SK-N-SH (cell line): ENCODE results near the gene STX2. TPM values are rescaled to one million over a fixed set of nuclear protein-coding genes. Genes with fewer than 3 reads are reported as not detected.

Experiments
- CTCF ChIA-PET: fragments of 300-600, 350-600 bp; formaldehyde crosslinking; extraction: SDS; loops from one replicate; lab custom pipeline; 2021; lab: Yijun Ruan, JAX
- POLR2A ChIA-PET: fragments of 350-600 bp; sonication (Branson Sonifier 250); formaldehyde crosslinking; extraction: SDS; loops from one replicate; lab custom pipeline; 2020; ENCODE audit warnings: antibody characterized with exemption, inconsistent platforms; lab: Yijun Ruan, JAX
- DNase-seq: peaks from one replicate; pipeline ENCODE4 v3.0.0; 2012
- H2AFZ ChIP-seq: fragments of 200-600 bp; sonication (generic); 2 replicates; pipeline ENCODE4 v1.8.1; 2016; ENCODE audit warnings: antibody characterized with exemption, mild to moderate bottlenecking, low read depth
- H3F3A ChIP-seq: fragments of 200-600 bp; sonication (generic); replicated peaks from 2 replicates; pipeline ENCODE3; 2016; ENCODE audit warnings: antibody characterized with exemption, mild to moderate bottlenecking; ENCODE audit not compliant: insufficient read depth
- H3K27ac ChIP-seq, 2 experiments: fragments of 200-500 bp in 1 of 2; fragments of 200-600 bp in 1 of 2; sonication (Bioruptor generic) in 1 of 2; sonication (generic), shearing (Covaris generic) in 1 of 2; 2 replicates each; pipeline versions ENCODE4 v1.5.1 to v1.6.1; 2014 to 2016; ENCODE audit warnings: low read depth in 2 of 2, inconsistent platforms in 1 of 2, low read length in 1 of 2, mild to moderate bottlenecking in 1 of 2, mixed read lengths in 1 of 2
- H3K27me3 ChIP-seq: fragments of 200-600 bp; sonication (generic), shearing (Covaris generic); 2 replicates; pipeline ENCODE4 v1.6.1; 2016; ENCODE audit warnings: mixed run types; ENCODE audit not compliant: insufficient read depth
- H3K36me3 ChIP-seq, 2 experiments: fragments of 200-500 bp in 1 of 2; fragments of 200-600 bp in 1 of 2; sonication (Bioruptor generic) in 1 of 2; sonication (generic) in 1 of 2; replicated peaks in 1 of 2; 2 replicates each; pipeline versions ENCODE3 to v1.5.1; 2014 to 2016; ENCODE audit warnings: low read length in 1 of 2, mild to moderate bottlenecking in 1 of 2; ENCODE audit not compliant: insufficient read depth in 2 of 2, control insufficient read depth in 1 of 2
- H3K4me1 ChIP-seq, 2 experiments: fragments of 200-500 bp in 1 of 2; fragments of 200-600 bp in 1 of 2; sonication (Bioruptor generic) in 1 of 2; sonication (generic), shearing (Covaris generic) in 1 of 2; 2 replicates each; pipeline versions ENCODE4 v1.5.1 to v1.6.1; 2014 to 2016; ENCODE audit warnings: low read depth in 1 of 2, low read length in 1 of 2, mixed run types in 1 of 2; ENCODE audit not compliant: insufficient read depth in 2 of 2, control insufficient read depth in 1 of 2
- H3K4me2 ChIP-seq: fragments of 200-600 bp; sonication (generic), shearing (Covaris generic); 2 replicates; pipeline ENCODE4 v1.6.1; 2017; ENCODE audit warnings: mixed run types
- H3K4me3 ChIP-seq, 2 experiments: fragments of 200-500 bp in 1 of 2; fragments of 200-600 bp in 1 of 2; sonication (Bioruptor generic) in 1 of 2; sonication (generic), shearing (Covaris generic) in 1 of 2; 2 replicates each; pipeline versions ENCODE4 v1.5.1 to v1.8.1; 2014 to 2016; ENCODE audit warnings: low read depth in 2 of 2, inconsistent platforms in 1 of 2, low read length in 1 of 2, mild to moderate bottlenecking in 1 of 2, mixed read lengths in 1 of 2, moderate library complexity in 1 of 2
- H3K79me2 ChIP-seq: fragments of 200-600 bp; sonication (generic); 2 replicates; pipeline ENCODE4 v1.8.1; 2017; ENCODE audit warnings: mild to moderate bottlenecking; ENCODE audit not compliant: insufficient read depth
- H3K9ac ChIP-seq: fragments of 200-600 bp; sonication (generic); 2 replicates; pipeline ENCODE4 v1.6.1; 2017; ENCODE audit warnings: mixed run types
- H3K9me2 ChIP-seq: fragments of 200-600 bp; sonication (generic); 2 replicates; pipeline ENCODE4 v1.6.1; 2017; ENCODE audit warnings: mixed run types
- H3K9me3 ChIP-seq: fragments of 200-600 bp; sonication (generic); 2 replicates; pipeline ENCODE4 v1.6.1; 2017; ENCODE audit warnings: mixed run types, mild to moderate bottlenecking, moderate library complexity
- H4K20me1 ChIP-seq: fragments of 200-600 bp; sonication (generic); 2 replicates; pipeline ENCODE4 v1.6.1; 2017; ENCODE audit warnings: mild to moderate bottlenecking, mixed run types; ENCODE audit not compliant: insufficient read depth
- ELF1 ChIP-seq: IDR thresholded peaks from 2 replicates; pipeline ENCODE4 v1.4.0; 2012
- EP300 ChIP-seq, 2 experiments: IDR thresholded peaks; 2 replicates each; pipeline versions ENCODE4 v1.4.0 to v1.6.1; 2012; ENCODE audit warnings: borderline replicate concordance in 1 of 2, low read depth in 1 of 2, low read length in 1 of 2
- FOXJ3 ChIP-seq: sonication (generic); formaldehyde crosslinking; IDR thresholded peaks from 2 replicates; pipeline ENCODE4 v1.5.1; 2020; ENCODE audit warnings: mild to moderate bottlenecking, missing genetic modification reagents
- GABPA ChIP-seq: IDR thresholded peaks from 2 replicates; pipeline ENCODE4 v1.4.0; 2012; ENCODE audit warnings: low read depth, mild to moderate bottlenecking
- GATA2 ChIP-seq: sonication (generic); formaldehyde crosslinking; IDR thresholded peaks from 2 replicates; pipeline ENCODE4 v1.5.0; 2020; ENCODE audit warnings: mild to moderate bottlenecking, missing genetic modification reagents
- JUND ChIP-seq: IDR thresholded peaks from 2 replicates; pipeline ENCODE4 v1.4.0; 2012
- MXI1 ChIP-seq: IDR thresholded peaks from 2 replicates; pipeline ENCODE4 v1.6.1; 2012; ENCODE audit warnings: mild to moderate bottlenecking, low read depth, low read length, improper control_type of control experiment
- RAD21 ChIP-seq: IDR thresholded peaks from 2 replicates; pipeline ENCODE4 v1.6.1; 2012; ENCODE audit warnings: mild to moderate bottlenecking, low read length
- RCOR1 ChIP-seq: fragments of 150-350 bp; IDR thresholded peaks from 2 replicates; pipeline ENCODE4 v1.6.1; 2017; ENCODE audit warnings: antibody characterized with exemption, low read length
- RFX5 ChIP-seq: IDR thresholded peaks from 2 replicates; pipeline ENCODE4 v1.6.1; 2012; ENCODE audit warnings: mild to moderate bottlenecking, improper control_type of control experiment, low read length
- SIN3A ChIP-seq: IDR thresholded peaks from 2 replicates; pipeline ENCODE4 v1.6.1; 2012; ENCODE audit warnings: low read depth, mild to moderate bottlenecking, low read length, moderate library complexity, borderline replicate concordance
- SMC3 ChIP-seq: IDR thresholded peaks from 2 replicates; pipeline ENCODE4 v1.6.1; 2012; ENCODE audit warnings: low read depth, low read length, improper control_type of control experiment
- TAF1 ChIP-seq: IDR thresholded peaks from 2 replicates; pipeline ENCODE4 v1.6.1; 2012; ENCODE audit warnings: low read depth, mild to moderate bottlenecking, low read length, moderate library complexity, borderline replicate concordance
- TCF12 ChIP-seq: IDR thresholded peaks from 2 replicates; pipeline ENCODE4 v1.4.0; 2012
- TEAD4 ChIP-seq: IDR thresholded peaks from 2 replicates; pipeline ENCODE4 v1.4.0; 2012; ENCODE audit warnings: mild to moderate bottlenecking, borderline replicate concordance; ENCODE audit not compliant: insufficient read depth
- WGBS: methylation state at CpG from one replicate; pipeline ENCODE4 v1.1.6; 2017; ENCODE audit warnings: low lambda C conversion rate; 5-methylcytosine and 5-hydroxymethylcytosine counted together
- polyA plus RNA-seq, 3 experiments: library from polyadenylated mRNA; depleted of rRNA; stranded (reverse); fragments of >200 nt; gene quantifications; 2 replicates each; pipeline ENCODE4 v1.2.3, GENCODE V29; 2012
- TF ChIP-seq, protein P1 (sequence below): fragments of 150-350 bp; IDR thresholded peaks from 2 replicates; pipeline ENCODE4 v1.6.1; 2017; ENCODE audit warnings: antibody characterized with exemption, low read length, low read depth, borderline replicate concordance
- TF ChIP-seq, protein P2 (sequence below): fragments of 150-350 bp; IDR thresholded peaks from 2 replicates; pipeline ENCODE4 v1.6.1; 2016; ENCODE audit warnings: mild to moderate bottlenecking, low read depth, low read length
- TF ChIP-seq, protein P3 (sequence below): IDR thresholded peaks from 2 replicates; pipeline ENCODE4 v1.6.1; 2012; ENCODE audit warnings: mild to moderate bottlenecking, low read depth, low read length, moderate library complexity

The STX2 gene
- polyA plus RNA-seq, 1 of the 3 experiments (the other 2 are of a cell fraction): 25.1 TPM

DNA sequence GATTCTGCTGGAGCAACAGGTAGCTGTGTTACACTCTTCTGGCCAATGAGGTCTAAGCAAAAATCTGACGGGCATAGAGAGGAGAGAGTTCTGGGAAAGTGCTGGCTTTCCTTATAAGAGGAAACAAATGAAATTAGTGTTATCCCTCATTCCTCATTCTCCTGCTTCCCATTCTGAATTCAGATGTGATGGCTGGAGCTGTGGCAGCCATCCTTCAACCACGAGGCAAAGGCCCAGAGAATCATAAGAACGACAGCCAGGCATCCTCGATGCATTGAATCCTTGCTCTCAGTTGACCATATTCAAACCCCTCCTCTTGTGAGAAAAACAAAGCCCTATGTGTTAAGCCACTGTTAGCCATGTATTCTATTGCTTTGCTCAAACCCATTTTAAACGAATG is 95.4 kb downstream of the STX2 start:
- DNase-seq: no peak
- Histone ChIP-seq H3K4me3 (no peak overlapping the region), H3K9me3 (no peaks in the 10 kb centered on the region), H3K27ac (no peak overlapping the region), H3K9me2 (no peaks in the 10 kb centered on the region), H3F3A (no peaks in the 10 kb centered on the region), H3K4me1 (peaks cover 0 to 7% of the 10 kb centered on the region in 2 experiments; a peak in 1 of 4 replicates), H3K4me2 (no peak overlapping the region), H4K20me1 (no peaks in the 10 kb centered on the region), H2AFZ (no peak overlapping the region), H3K36me3 (no peaks in the 10 kb centered on the region), H3K79me2 (no peaks in the 10 kb centered on the region), H3K27me3 (no peaks in the 10 kb centered on the region), H3K9ac (no peak overlapping the region)
- ChIA-PET CTCF (interaction anchor here (1.0 to 1.6 kb wide), 2 partner anchors 9 to 171 kb away, joined by 6 read pairs; no protein-coding TSS in a partner anchor), POLR2A (no interaction called here)
- TF ChIP-seq, protein P1, sequence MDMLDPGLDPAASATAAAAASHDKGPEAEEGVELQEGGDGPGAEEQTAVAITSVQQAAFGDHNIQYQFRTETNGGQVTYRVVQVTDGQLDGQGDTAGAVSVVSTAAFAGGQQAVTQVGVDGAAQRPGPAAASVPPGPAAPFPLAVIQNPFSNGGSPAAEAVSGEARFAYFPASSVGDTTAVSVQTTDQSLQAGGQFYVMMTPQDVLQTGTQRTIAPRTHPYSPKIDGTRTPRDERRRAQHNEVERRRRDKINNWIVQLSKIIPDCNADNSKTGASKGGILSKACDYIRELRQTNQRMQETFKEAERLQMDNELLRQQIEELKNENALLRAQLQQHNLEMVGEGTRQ: no peak
- TF ChIP-seq FOXJ3 (CRISPR knock-in tag): no peak
- TF ChIP-seq RAD21: no peak
- no peak for TF ChIP-seq ELF1
- no peak for TF ChIP-seq TAF1
- TF ChIP-seq, protein P2, sequence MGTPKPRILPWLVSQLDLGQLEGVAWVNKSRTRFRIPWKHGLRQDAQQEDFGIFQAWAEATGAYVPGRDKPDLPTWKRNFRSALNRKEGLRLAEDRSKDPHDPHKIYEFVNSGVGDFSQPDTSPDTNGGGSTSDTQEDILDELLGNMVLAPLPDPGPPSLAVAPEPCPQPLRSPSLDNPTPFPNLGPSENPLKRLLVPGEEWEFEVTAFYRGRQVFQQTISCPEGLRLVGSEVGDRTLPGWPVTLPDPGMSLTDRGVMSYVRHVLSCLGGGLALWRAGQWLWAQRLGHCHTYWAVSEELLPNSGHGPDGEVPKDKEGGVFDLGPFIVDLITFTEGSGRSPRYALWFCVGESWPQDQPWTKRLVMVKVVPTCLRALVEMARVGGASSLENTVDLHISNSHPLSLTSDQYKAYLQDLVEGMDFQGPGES: no peak
- TF ChIP-seq GATA2 (CRISPR knock-in tag): no peak
- no peak for TF ChIP-seq RCOR1
- TF ChIP-seq EP300 (IDR thresholded peaks at IDR 0.05; ENCODE audit: borderline replicate concordance in 1 of 2, low read depth in 1 of 2, low read length in 1 of 2): no peak
- no peak for TF ChIP-seq JUND
- TF ChIP-seq SMC3: no peak
- TF ChIP-seq GABPA: no peak
- TF ChIP-seq MXI1: no peak
- no peak for TF ChIP-seq TCF12
- TF ChIP-seq TEAD4: no peak
- TF ChIP-seq, protein P3, sequence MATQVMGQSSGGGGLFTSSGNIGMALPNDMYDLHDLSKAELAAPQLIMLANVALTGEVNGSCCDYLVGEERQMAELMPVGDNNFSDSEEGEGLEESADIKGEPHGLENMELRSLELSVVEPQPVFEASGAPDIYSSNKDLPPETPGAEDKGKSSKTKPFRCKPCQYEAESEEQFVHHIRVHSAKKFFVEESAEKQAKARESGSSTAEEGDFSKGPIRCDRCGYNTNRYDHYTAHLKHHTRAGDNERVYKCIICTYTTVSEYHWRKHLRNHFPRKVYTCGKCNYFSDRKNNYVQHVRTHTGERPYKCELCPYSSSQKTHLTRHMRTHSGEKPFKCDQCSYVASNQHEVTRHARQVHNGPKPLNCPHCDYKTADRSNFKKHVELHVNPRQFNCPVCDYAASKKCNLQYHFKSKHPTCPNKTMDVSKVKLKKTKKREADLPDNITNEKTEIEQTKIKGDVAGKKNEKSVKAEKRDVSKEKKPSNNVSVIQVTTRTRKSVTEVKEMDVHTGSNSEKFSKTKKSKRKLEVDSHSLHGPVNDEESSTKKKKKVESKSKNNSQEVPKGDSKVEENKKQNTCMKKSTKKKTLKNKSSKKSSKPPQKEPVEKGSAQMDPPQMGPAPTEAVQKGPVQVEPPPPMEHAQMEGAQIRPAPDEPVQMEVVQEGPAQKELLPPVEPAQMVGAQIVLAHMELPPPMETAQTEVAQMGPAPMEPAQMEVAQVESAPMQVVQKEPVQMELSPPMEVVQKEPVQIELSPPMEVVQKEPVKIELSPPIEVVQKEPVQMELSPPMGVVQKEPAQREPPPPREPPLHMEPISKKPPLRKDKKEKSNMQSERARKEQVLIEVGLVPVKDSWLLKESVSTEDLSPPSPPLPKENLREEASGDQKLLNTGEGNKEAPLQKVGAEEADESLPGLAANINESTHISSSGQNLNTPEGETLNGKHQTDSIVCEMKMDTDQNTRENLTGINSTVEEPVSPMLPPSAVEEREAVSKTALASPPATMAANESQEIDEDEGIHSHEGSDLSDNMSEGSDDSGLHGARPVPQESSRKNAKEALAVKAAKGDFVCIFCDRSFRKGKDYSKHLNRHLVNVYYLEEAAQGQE: no peak
- TF ChIP-seq RFX5: no peak
- TF ChIP-seq SIN3A: no peak
- WGBS: 38% methylated on average over 5 of the region's 5 CpGs
